Measurements from ENCODE around the gene COQ6.
"Not testable (repeated sequence)": the region's sequence is repeated elsewhere in the genome, so short reads cannot be mapped to it uniquely, and the experiment has no call there.

Gene COQ6

GRCh38 chr14:73988656-73989055 lies 38.6 kb downstream of the COQ6 start:
- DNase-seq: not testable (repeated sequence)

- DNase-seq: no peak
These were observed 41.0 kb downstream of the COQ6 start for GRCh38 chr14:73991092-73991491.

- DNase-seq: not testable (repeated sequence)
These were observed 44.8 kb downstream of the COQ6 start for GRCh38 chr14:73994926-73995325.

GRCh38 chr14:73995977-73996378 lies 45.9 kb downstream of the COQ6 start:
- DNase-seq: no peak

GRCh38 chr14:73996731-73997107 lies 46.6 kb downstream of the COQ6 start:
- DNase-seq: no peak

- no peak for DNase-seq
These were observed 47.2 kb downstream of the COQ6 start for GRCh38 chr14:73997108-73997943.

- DNase-seq: no peak
These were observed 47.9 kb downstream of the COQ6 start for GRCh38 chr14:73997944-73998447.

- no peak for DNase-seq
These were observed 48.6 kb downstream of the COQ6 start for GRCh38 chr14:73998726-73999125.

- not testable (repeated sequence) for DNase-seq
These were observed 55.6 kb downstream of the COQ6 start for GRCh38 chr14:74005664-74006063.

- DNase-seq: no peak
These were observed 58.9 kb downstream of the COQ6 start for GRCh38 chr14:74008843-74009499.

Measured in suppressor macrophage treated with lipopolysaccharide for 4 hours (primary cell).